ENCODE results near the gene RARA. TPM values are rescaled to one million over a fixed set of nuclear protein-coding genes. Genes with fewer than 3 reads are reported as not detected.
A peak's percentile ranks its signal among the peaks of the same experiment; 100 is the strongest.

RARA gene
- total RNA-seq, 1 experiment from 2014 or later: 11.4 TPM

DNA sequence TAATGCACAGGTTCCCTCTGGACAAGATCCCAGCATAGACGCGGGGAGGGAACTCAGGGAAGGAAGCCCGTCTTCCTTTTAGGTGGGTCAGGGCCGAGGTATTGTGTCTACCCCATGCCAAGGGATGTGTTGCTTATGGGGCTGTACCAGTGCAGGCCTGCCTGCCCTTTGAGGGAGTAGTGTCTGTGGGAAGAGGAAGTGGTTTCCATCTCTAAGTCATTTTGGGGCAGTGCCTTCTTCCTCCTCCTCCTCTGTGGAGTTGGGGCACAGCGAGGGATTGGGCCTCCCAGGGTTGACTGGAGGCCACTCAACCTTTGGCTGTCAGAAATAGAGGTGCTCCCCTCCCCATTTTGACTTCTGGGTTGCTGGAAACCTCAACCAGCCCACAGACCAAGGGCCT lies 29.1 kb downstream of the RARA start:
- DNase-seq (ENCODE audit: low read depth): no peak

DNA sequence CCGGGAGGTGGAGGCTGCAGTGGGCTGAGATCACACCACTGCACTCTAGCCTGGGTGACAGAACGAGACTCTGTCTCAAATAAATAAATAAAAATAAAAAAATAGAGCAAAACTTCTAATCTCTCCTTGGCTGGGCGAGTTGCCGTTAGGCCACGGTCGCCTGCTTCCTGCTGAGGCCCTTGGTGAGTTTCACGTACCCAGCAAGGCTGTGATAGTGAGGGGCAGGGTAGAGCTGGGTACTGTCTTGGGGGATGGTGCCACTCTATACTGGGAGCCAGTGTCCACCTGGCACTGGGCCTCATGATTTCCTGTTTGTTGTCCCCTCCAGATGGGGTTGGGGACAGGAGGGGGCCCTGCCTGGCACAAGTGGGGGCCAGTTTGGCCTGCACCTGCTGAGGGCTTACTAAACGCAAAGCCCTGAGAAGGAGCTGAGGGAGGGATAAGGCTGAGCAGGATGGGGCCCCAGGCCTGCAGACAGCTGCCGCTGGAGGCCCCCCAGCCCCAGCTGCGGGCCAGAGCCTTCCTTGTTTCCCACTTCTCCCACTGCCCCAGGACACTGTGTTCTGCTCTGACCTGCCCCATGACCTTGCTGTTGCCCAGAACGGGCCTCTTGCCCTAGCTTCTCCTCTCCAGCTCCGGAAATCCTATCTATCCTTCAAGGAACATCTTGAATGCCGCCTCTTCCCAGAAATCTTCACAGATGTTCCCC lies 30.1 kb downstream of the RARA start:
- no peak for DNase-seq (ENCODE audit: low read depth)

More for the DNA sequence above, 29.1 kb downstream of the RARA start:
- in situ Hi-C loops (cut with HindIII; ENCODE audit: low pct_unique_long_range_greater_than_20kb, low sequenced_read_pairs): no loop called here

DNA sequence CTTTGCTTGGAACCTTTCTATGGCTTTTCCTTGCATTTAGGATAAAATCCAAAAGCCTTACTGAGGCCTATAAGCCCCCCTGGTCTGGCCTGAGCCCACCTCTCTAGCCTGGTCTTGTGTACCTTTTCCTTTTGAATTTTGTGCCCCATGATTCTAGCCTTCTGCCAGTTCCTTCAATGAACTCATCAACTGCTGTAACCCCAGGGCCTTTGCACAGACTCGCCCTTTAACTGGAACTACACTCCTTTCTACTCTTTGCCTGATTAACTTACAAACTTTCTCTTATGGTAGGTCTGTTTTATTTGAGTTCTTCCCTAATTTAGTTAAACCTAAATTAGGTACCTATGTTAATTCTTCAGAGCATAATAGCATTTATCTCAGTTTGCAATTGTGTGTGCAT lies 31.3 kb downstream of the RARA start:
- no peak for DNase-seq (ENCODE audit: low read depth)

More for the DNA sequence above, 30.1 kb downstream of the RARA start:
- in situ Hi-C loops (cut with HindIII; ENCODE audit: low pct_unique_long_range_greater_than_20kb, low sequenced_read_pairs): no loop called here

DNA sequence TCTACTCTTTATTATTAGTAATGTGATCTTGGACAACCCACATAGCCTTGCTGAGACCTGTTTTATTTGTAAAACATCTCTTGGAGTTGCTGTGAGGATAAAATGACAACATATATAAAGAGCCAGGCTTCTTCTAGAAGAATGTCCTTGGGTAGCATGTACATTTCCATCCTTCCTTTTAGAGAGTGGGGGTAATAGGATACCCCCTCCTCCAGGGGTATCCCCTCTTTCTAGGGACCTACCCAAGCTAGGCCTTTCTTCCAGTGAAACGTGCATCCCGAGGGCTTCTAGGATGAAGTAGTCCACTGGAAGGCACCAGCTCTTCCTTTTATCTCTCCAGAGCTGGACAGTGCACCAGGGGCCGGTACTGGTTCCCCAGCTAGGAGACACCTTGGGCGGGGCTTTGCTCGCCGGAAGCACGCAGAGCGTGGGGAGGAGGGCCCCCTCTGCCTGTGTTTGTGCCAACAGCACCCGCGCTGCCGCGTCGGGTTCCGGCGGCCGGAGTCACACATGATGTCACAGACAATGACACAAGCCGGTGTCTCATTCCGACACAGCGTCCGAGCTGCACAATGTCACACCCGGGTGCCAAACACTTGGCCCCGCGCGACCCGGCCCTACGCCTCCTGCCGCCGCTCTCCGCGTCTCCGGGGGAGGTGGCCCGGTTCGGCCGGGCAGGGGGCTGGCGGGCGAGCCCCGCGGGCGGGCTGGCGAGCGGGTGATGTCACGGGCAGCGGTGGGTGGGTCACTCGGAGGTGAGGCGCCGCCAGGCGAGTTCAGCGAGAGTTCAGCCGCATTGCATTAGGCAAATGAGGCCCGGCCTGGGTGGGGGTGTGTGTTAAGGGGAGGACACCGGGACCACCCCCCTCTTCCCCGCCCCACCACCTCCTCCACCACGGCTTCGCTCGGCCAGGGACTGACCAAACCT lies 32.2 kb downstream of the RARA start:
- peak; percentile 94 for DNase-seq (ENCODE audit: low read depth)
- in situ Hi-C loops (cut with HindIII; ENCODE audit: low pct_unique_long_range_greater_than_20kb, low sequenced_read_pairs): no loop called here

More for the DNA sequence above, 31.3 kb downstream of the RARA start:
- in situ Hi-C loops (cut with HindIII; ENCODE audit: low pct_unique_long_range_greater_than_20kb, low sequenced_read_pairs): no loop called here

DNA sequence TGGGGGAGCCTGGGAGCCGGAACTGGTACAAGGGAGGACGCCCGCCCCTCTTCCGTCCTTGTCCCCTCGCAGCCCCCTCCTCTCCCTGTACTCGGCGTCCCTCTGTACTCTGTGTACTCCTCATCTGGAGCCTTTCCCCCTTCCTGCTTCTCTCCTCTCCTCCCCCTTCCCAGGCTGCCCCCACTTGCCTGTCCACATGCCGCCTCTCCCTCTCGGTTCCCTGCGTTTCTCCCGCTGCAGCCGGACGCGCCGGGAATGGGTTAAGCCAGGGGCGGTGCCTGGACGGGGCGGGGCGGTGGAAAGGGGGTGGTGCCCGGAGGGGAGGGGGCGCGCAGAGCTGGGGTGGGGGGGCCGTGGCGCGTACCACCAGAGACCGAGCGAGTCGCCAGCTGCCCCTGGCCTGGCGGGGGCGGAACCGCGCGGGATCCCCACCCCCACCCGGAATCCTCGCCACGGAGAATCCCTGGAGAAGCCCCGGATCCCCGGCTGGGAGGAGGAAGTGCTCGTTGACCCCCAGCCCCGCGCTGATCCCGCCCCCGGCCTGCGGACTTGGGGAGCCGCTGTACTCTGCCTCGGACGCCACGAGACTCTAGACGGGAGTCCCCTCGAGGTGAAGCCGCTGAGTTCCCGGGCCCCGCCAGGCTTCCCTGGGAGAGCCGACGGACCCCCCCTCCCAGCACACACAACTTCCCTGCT lies 33.0 kb downstream of the RARA start:
- peak; percentile 81 for DNase-seq (ENCODE audit: low read depth)
- in situ Hi-C loops (cut with HindIII; ENCODE audit: low pct_unique_long_range_greater_than_20kb, low sequenced_read_pairs): no loop called here

DNA sequence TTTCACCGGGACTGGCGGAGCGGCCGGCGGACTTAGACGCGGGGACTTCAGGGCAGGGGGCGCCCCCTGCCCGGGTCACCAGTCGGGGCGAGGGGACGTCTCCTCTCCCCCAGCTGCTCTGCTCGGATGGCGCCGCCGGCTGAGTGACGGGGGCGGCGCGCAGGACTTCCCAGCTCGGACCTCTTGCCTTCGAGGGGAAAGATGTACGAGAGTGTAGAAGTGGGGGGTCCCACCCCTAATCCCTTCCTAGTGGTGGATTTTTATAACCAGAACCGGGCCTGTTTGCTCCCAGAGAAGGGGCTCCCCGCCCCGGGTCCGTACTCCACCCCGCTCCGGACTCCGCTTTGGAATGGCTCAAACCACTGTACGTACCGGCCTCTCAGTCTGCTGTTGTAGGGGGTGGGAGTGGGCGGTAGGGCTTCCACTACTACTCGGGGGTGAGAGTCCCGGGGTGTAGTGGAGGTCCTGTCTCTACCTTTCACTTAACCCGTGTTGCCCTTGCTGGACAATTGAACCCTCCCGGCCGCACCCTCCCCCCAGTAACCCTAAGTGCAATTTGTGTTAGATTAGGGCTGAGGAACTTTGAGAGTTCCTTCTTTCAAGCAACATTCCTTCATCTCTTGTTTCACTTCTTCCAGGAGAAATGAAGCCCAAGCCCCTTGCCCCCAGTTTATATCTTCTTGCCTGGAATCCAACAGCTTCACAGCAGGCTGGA lies 33.7 kb downstream of the RARA start:
- no peak for DNase-seq (ENCODE audit: low read depth)
- in situ Hi-C loops (cut with HindIII; ENCODE audit: low pct_unique_long_range_greater_than_20kb, low sequenced_read_pairs): no loop called here

DNA sequence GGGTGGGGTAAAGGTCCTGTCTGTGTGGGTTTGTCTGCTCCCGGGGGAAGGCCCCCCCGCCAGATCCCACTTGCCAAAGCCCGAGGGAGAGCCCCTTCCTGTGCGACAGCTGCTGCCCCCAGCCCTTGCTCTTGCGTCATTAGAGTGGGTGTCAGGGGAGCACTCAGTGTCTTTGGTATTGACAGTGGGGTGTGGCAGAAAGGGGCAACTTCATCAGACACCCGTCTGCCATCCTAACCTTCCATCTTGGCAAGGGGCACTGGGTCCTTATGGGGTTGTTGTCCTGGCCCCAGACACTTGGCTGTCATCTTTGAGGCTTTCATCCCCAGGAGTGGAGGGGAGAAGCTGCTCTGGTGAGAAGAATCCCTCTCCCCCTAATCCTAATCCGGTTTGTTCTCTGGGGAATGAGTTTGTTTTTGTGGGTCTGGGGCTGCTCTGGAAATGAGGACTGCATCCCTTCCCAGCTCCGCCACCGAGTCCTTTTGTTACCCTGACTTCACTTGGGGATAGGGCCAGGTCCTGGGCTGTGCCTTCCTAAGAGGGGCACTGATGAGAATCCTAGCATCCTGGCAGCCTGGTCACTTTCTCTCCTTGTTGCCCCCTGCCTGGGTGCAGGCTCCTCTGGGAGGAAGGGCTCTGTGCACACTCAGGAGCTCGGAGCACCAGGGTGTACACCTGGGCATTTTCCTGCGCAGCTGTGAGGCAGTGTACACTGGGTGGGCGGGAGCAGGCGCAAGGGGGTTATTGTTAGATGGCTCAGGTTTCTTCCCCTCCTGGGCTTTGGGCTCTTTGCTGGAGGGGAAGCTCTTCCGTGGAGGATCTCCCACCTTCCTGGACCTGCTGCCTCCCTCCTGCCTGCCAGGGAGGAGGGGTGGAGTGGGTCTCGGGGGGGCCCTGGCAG lies 34.5 kb downstream of the RARA start:
- no peak for DNase-seq (ENCODE audit: low read depth)
- in situ Hi-C loops (cut with HindIII; ENCODE audit: low pct_unique_long_range_greater_than_20kb, low sequenced_read_pairs): no loop called here

DNA sequence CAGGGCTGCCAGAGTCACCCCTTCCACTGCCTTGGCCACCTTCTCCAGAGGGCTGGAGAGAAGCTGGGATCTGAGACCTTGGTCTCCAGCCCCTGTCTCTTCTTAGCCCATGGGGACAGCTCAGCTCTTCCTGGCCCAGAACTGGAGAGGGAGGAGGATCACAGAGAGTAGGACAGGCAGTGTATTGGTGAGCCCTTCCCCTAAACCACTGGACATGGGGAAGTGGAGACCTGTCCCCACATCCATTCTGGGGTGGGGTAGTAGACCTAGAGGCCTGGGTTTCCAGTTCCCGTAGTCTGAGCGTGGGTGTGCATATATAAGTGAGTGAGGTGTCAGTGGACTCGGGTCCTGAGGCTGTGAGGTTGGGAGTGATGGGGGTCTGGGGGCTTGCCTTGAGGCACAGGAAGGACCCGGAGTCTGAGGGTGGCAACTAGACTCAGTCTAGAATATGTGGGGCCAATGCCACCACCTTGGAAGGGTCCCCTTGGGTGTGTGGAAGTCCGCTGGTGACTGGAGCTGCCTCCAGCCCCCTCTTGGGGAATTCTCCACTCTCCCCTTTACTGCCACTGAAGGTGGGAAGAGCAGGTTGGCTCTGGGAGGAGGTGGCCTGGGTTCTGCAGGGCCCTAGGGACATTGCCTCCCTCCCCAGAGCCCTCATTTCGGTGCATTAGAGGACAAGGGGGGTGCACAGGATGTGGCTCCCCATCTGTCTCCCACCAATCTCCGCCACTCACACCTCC lies 35.6 kb downstream of the RARA start:
- in situ Hi-C loops (cut with HindIII; ENCODE audit: low pct_unique_long_range_greater_than_20kb, low sequenced_read_pairs): no loop called here
- DNase-seq (ENCODE audit: low read depth): no peak

DNA sequence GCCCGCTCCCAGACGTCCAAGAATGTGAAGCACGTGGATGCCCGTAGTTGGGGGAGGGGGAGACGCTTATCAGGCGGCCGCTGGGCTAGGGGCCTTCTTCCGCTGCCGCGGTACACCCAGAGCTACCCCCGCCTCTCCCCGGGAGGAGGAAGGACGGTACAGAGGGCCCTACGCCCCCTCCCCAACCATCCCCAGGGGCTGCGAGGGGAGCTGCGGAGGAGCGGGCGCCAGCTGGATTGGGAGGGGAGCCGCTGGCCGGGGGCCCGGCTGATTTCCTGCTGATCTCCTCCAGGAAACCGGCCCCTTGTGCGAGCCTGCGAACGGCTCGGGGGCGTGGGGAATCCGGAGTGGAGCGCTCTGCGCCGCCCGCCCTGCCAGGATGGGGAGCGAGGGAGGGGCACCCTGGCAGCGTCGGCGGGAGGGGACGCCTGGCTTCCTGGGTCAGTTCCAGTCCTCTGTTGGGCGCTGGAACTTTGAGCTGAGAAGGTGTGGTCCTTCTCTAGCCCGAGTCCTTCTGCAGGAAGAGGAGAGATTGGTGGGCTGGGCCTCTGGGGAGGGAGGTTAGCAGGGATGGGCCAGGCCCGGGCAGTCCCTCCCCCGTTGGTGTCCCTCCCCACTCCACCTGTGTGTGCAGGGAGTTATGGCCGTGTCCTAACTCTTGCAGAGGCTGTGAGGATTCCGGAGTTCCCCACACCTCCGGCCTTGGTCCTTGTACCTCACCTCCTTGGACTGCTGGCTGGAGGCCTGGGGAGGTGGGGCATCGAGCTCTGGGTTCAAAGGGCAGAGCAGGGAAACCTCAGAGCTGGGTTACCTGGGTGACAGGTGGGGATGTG lies 36.4 kb downstream of the RARA start:
- in situ Hi-C loops (cut with HindIII; ENCODE audit: low pct_unique_long_range_greater_than_20kb, low sequenced_read_pairs): no loop called here
- peak; percentile 82 for DNase-seq (ENCODE audit: low read depth)

DNA sequence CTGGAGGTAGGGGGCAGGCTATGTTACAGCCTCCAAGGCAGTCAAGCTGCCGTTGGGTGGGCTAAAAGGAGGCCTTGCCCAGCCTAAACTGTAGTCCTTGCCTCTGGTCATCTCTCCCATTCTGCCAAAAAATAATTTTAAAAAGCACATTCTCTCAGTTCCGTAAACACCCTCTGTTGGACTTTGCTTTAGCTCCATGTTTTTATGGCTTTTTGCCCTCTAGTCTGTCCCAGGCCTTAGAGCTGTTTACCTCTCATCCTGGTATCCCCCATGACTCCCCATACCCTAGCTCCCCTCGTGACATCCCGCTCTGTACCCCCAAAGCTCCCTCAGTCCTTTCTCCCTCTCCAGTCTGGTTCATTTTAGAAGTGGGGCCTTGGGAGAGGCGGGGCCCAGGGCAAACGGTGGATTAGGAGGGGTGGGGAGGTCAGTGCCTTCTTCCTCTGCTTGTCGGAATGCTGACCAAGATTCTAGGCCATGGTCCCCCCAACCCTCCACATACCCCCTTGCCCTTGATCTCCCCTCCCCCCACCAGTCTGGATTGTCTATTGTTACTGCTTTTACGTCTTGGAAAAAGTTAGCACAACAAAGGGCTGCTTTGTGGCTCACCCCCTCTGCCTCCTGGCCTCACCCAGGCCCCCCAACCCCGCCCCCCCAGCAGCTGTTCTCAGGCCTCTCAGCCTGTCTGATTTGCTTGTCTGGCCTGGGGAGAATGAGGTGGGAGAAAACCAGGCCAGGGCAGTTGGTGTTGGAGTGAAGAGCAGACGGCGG lies 37.2 kb downstream of the RARA start:
- in situ Hi-C loops (cut with HindIII; ENCODE audit: low pct_unique_long_range_greater_than_20kb, low sequenced_read_pairs): no loop called here
- DNase-seq (ENCODE audit: low read depth): no peak

DNA sequence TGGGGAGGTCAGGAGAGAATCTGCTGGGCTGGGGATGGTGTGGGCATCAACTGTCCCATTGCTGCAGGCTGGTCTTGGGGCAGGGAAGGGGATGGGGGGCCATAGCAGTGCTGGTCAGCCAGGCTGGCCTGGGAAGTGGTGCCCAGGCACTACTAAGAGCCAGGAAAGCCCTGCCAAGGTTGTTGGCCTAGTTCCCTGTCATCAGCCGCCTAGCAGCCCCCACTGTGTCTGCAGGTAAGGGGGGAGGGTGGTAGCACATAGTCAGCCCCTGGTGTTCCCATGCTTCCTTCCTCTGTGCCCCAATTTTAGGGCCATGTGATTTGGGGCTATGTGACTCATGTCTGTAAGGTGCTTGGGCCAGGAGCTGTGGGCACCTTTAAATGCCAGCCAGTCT lies 37.8 kb downstream of the RARA start:
- in situ Hi-C loops (cut with HindIII; ENCODE audit: low pct_unique_long_range_greater_than_20kb, low sequenced_read_pairs): no loop called here

DNA sequence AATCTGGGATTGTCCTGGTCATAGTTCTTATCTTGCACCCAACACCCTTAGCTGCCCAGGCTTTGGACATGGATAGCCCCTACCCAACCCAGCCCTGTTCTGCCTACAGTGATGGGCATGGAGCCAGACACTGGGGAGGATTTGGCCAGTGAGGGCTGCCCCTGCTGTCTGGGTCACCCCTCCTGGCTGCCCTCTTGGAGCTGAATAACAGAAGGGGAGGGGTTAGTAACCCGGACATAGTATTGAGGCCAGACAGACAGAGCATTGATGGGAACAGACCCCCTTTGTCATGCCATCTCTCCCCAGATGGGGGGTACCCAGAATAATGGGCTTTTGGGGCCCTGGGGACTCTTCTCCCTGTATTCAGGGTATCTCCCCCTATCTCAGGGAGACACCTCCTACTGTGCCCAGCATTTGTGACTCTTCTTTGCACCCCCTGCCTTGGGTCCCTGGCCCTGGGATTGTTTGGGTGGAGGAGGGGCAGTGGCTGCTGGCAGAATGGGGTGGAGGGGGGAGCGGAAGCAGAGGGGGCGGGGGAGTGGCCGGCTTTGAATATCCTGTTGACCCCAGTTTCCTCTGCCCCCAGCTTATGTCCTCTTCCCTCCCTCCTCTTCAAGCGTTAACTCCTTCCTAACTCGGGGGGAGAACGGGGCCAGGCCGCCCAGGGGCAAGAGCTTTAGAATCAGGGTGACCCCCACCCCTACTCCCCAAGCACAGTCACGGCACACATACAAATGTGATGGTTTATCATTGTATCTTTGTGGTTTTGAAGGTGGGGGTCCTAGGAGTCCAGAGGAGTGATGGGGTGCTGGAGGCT lies 38.5 kb downstream of the RARA start:
- DNase-seq (ENCODE audit: low read depth): no peak
- in situ Hi-C loops (cut with HindIII; ENCODE audit: low pct_unique_long_range_greater_than_20kb, low sequenced_read_pairs): no loop called here

More for the DNA sequence above, 37.8 kb downstream of the RARA start:
- DNase-seq (ENCODE audit: low read depth): no peak

DNA sequence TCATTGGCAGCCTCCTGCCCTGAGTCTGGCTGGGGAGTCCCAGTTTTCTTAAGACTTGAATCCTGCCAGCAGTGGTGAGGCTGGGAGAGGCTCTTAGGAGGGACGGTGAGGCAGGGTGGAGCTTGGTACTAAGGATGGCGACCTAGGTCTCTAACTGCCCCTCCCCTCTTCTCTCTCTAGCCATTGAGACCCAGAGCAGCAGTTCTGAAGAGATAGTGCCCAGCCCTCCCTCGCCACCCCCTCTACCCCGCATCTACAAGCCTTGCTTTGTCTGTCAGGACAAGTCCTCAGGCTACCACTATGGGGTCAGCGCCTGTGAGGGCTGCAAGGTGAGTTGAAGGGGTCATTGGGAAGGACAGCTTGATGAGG lies 39.1 kb downstream of the RARA start:
- in situ Hi-C loops (cut with HindIII; ENCODE audit: low pct_unique_long_range_greater_than_20kb, low sequenced_read_pairs): no loop called here
- DNase-seq (ENCODE audit: low read depth): no peak

DNA sequence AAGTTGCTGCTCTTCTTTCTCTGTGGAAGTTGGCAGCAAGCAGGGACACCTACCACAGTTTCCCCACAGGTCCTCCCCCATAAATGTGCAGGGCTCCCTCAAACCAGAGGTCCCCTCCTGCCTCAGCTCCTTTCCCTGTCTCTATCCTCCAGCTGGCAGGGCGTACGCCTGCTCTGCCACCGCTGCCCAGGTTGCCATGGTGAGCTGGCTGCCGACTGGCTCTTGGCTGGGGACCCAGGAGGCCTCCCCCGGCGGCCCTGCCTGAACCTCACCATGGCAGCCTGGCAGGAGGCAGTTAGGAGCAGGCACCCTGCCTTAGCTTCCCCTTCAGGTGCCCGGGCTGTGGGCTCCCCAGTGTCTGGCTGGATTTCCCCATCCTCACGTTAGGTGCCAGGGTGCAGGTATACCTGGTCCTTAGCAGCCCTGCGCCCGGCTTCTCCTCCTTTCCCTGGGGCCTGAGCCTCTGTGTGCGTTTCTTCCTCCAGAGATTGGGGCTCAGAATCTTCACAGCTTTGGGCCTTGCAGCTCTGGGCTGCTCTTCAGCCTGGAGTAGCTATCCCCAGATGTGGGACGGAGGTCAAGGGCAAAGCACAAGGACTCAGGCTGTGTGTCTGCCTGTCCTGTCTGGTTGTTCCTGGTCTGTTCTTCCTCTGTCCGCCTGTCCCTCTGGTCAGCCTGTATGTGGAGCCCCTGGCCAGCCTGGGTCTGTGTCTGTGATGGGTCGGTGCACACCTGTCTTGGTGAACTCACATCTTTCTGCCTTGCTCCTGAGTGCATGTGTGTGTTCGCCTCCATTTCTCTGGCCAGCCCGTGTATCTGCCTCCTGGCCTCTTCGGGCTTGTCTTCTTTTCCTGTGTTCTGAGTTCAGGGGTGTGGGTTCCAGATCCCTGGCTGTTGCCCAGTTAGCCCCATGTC lies 39.8 kb downstream of the RARA start:
- in situ Hi-C loops (cut with HindIII; ENCODE audit: low pct_unique_long_range_greater_than_20kb, low sequenced_read_pairs): no loop called here
- DNase-seq (ENCODE audit: low read depth): no peak

Measured in Caki2 (cell line).